Measurements from ENCODE around the gene DCBLD2.

Gene DCBLD2

DNA sequence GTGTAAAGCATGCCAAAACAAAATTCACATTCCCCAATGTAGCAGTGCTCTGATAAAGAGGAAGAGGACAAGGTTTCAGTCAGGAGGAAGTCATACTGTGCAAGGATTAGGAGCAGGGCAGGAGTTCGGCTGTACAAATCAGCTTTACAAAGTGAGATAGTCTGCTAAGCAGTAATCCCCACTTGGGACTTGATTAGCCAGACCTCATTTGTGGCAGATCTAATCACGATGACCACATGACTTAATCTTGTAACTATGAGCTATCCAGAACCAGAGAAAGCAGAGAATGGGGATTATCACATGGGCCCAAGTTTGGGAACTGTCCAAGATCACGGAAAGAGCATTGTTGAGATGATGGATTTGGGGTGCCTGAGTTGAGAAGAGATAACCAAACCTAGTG is 7.8 kb downstream of the DCBLD2 start:
- H3K4me1 ChIP-seq = peaks cover 8% of the 10 kb centered on the region
- no peak overlapping the region for H3K4me3 ChIP-seq (ENCODE audit: low read depth, low read length)
- TF ChIP-seq, protein P1, sequence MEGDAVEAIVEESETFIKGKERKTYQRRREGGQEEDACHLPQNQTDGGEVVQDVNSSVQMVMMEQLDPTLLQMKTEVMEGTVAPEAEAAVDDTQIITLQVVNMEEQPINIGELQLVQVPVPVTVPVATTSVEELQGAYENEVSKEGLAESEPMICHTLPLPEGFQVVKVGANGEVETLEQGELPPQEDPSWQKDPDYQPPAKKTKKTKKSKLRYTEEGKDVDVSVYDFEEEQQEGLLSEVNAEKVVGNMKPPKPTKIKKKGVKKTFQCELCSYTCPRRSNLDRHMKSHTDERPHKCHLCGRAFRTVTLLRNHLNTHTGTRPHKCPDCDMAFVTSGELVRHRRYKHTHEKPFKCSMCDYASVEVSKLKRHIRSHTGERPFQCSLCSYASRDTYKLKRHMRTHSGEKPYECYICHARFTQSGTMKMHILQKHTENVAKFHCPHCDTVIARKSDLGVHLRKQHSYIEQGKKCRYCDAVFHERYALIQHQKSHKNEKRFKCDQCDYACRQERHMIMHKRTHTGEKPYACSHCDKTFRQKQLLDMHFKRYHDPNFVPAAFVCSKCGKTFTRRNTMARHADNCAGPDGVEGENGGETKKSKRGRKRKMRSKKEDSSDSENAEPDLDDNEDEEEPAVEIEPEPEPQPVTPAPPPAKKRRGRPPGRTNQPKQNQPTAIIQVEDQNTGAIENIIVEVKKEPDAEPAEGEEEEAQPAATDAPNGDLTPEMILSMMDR (IDR thresholded peaks at IDR 0.05) = no peak
- no peak overlapping the region for H3K9ac ChIP-seq
- H2AFZ ChIP-seq = no peak overlapping the region
- no peaks in the 10 kb centered on the region for H3K36me3 ChIP-seq (ENCODE audit: control insufficient read depth, insufficient read depth, low read length)
- H3K27me3 ChIP-seq (ENCODE audit: control insufficient read depth, insufficient read depth, low read length) = no peaks in the 10 kb centered on the region
- H3K27ac ChIP-seq = no peak overlapping the region
- H3K4me2 ChIP-seq (ENCODE audit: low read length) = no peak overlapping the region
- peaks cover 19% of the 10 kb centered on the region for H3K79me2 ChIP-seq
- no peaks in the 10 kb centered on the region for H3K9me3 ChIP-seq (ENCODE audit: control insufficient read depth, low read length)

DNA sequence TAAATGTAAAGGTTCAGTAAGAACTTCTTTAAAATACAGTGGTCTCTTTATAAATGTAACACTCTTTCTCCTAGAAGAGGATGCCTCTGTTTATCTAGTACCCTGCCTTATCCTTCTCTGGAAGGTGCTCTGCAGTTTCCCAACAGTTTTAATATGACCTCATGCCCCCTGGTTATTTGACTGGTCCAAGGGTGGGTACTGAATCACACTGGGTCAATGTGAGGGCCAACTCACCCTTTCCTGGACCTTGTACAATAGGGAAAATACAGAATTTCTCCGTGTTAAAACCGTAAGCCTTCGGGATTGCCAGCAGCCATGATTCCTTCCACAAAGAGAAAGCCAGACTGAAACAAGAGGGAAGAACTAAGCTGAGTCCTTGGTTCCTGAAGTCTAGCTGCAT is 9.2 kb downstream of the DCBLD2 start:
- H3K27me3 ChIP-seq (ENCODE audit: control insufficient read depth, insufficient read depth, low read length) = no peaks in the 10 kb centered on the region
- H3K79me2 ChIP-seq = peaks cover 19% of the 10 kb centered on the region
- H3K36me3 ChIP-seq (ENCODE audit: control insufficient read depth, insufficient read depth, low read length) = no peaks in the 10 kb centered on the region
- no peak overlapping the region for H3K27ac ChIP-seq
- no peak overlapping the region for H3K4me2 ChIP-seq (ENCODE audit: low read length)
- no peaks in the 10 kb centered on the region for H3K9me3 ChIP-seq (ENCODE audit: control insufficient read depth, low read length)
- H3K9ac ChIP-seq = no peak overlapping the region
- H3K4me1 ChIP-seq = peaks cover 8% of the 10 kb centered on the region
- H2AFZ ChIP-seq = no peak overlapping the region
- TF ChIP-seq, protein P1 (IDR thresholded peaks at IDR 0.05) = no peak
- H3K4me3 ChIP-seq (ENCODE audit: low read depth, low read length) = no peak overlapping the region

DNA sequence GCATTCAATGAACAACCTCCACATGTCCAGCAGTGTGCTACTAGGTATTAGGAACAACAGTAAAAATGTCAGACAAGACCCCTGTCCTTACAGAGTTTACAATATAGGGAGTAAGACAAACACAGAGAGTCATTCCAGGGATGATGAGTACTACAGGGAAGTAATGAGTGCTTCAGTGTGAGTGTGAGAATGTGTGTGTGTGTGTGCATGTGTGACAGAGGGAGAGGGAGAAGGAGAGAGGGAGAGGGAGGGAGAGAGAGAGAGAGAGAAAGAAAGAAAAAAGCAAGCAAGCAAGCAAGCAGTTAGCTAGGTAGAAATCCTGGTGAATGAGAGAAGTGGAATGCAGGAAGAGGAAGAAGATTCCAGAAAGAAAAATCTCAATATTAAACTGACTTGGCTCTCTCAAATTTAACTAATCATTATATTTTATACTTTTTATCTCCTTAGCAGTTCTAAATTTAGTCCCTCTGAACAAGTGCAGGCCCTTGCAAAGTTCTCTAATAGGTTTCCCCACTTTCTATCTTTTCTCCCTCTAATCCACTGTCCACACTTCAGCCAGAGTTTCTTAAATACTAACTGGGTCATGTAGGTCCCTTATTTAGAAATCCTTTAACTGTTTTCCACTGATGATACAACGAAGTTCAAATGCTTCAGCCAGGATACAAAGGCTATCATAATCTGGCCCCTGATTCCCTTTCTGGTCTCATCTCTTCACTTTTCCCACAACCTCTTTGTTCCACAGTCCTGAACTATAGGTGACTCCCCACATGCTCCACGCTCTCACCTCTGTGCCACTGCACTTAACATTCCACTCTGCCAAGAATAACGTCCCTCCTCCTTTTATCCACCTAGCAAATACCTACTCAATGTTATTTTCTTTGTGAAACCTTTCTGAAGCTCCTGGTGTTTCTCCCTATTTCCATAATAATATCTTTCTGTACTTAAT is 10.3 kb downstream of the DCBLD2 start:
- Histone ChIP-seq H3K4me2 (ENCODE audit: low read length) (no peak overlapping the region), H3K27ac (no peak overlapping the region), H3K4me1 (peaks cover 8% of the 10 kb centered on the region), H3K9ac (no peak overlapping the region), H3K4me3 (ENCODE audit: low read depth, low read length) (no peak overlapping the region), H2AFZ (no peak overlapping the region), H3K27me3 (ENCODE audit: control insufficient read depth, insufficient read depth, low read length) (no peaks in the 10 kb centered on the region), H3K36me3 (ENCODE audit: control insufficient read depth, insufficient read depth, low read length) (no peaks in the 10 kb centered on the region), H3K9me3 (ENCODE audit: control insufficient read depth, low read length) (no peaks in the 10 kb centered on the region), H3K79me2 (peaks cover 14% of the 10 kb centered on the region)
- TF ChIP-seq, protein P1 (IDR thresholded peaks at IDR 0.05) = no peak

DNA sequence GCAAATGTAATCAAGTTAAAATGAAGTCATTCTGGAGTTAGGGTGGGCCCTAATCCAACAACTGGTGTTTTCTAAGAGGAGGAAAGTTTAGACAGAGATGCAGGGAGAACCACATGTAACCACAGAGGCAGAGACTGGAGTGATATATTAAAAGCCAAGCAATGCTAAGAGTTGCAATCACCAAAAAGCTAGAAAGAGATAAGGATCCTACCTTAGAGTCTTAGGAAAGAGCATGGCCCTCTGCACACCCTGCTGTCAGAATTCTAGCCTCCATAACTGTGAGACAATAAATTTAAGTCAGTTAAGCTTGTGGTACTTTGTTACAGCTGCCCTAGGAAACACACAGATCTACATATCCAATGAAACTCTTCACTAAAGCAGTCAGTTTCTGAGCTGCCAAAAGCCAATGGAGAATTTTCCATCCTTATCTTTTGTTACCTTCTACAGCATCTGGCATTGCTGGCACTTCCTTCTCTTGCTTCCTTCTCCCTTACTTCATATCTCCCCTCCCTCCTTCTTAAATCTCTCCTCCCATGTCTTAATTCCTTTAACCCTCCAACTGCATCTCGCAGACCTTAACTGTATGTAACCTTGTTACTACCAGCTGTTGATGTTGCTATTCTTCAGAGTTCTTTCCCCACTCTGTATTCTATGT is 11.2 kb downstream of the DCBLD2 start:
- Histone ChIP-seq H3K4me3 (ENCODE audit: low read depth, low read length) (no peak overlapping the region), H3K27me3 (ENCODE audit: control insufficient read depth, insufficient read depth, low read length) (no peaks in the 10 kb centered on the region), H3K4me1 (peaks cover 13% of the 10 kb centered on the region), H2AFZ (no peak overlapping the region), H3K36me3 (ENCODE audit: control insufficient read depth, insufficient read depth, low read length) (no peaks in the 10 kb centered on the region), H3K9me3 (ENCODE audit: control insufficient read depth, low read length) (no peaks in the 10 kb centered on the region), H3K27ac (no peak overlapping the region), H3K4me2 (ENCODE audit: low read length) (no peak overlapping the region), H3K79me2 (peaks cover 14% of the 10 kb centered on the region), H3K9ac (no peak overlapping the region)
- TF ChIP-seq, protein P1 (IDR thresholded peaks at IDR 0.05) = no peak
